Activated naive CD4-positive, alpha-beta T cell treated with anti-CD3 and anti-CD28 coated beads, Interleukin-2, amount 10 ng/mL, durations not matched to agents 7 days and 5 days (primary cell): ENCODE results near the gene DPY19L3.
"Not testable (repeated sequence)": the region's sequence is repeated elsewhere in the genome, so short reads cannot be mapped to it uniquely, and the experiment has no call there.

Source experiments
- CTCF ChIA-PET: fragments of 350-600 bp; sonication (Branson Sonifier 250); formaldehyde crosslinking; loops from one replicate; lab custom pipeline; 2021; ENCODE audit warnings: antibody characterized with exemption; lab: Charles Lee
- DNase-seq: peaks from one replicate; pipeline ENCODE4 v3.0.0-alpha.2; 2020
- H3K27ac Mint-ChIP-seq: one replicate; pipeline ENCODE4 v1.8.0; 2021; ENCODE audit warnings: mild to moderate bottlenecking, moderate library complexity, mixed read lengths
- H3K27me3 Mint-ChIP-seq: one replicate; pipeline ENCODE4 v1.8.0; 2021; ENCODE audit warnings: mild to moderate bottlenecking, mixed read lengths
- H3K36me3 Mint-ChIP-seq: one replicate; pipeline ENCODE4 v1.8.0; 2021; ENCODE audit warnings: mixed read lengths
- H3K4me1 Mint-ChIP-seq: one replicate; pipeline ENCODE4 v1.8.0; 2021; ENCODE audit warnings: mixed read lengths
- H3K4me3 Mint-ChIP-seq: one replicate; pipeline ENCODE4 v1.8.0; 2021; ENCODE audit warnings: mild to moderate bottlenecking, moderate library complexity, mixed read lengths
- H3K9me3 Mint-ChIP-seq: one replicate; pipeline ENCODE4 v1.8.0; 2021; ENCODE audit warnings: mixed read lengths

Gene DPY19L3

DNA sequence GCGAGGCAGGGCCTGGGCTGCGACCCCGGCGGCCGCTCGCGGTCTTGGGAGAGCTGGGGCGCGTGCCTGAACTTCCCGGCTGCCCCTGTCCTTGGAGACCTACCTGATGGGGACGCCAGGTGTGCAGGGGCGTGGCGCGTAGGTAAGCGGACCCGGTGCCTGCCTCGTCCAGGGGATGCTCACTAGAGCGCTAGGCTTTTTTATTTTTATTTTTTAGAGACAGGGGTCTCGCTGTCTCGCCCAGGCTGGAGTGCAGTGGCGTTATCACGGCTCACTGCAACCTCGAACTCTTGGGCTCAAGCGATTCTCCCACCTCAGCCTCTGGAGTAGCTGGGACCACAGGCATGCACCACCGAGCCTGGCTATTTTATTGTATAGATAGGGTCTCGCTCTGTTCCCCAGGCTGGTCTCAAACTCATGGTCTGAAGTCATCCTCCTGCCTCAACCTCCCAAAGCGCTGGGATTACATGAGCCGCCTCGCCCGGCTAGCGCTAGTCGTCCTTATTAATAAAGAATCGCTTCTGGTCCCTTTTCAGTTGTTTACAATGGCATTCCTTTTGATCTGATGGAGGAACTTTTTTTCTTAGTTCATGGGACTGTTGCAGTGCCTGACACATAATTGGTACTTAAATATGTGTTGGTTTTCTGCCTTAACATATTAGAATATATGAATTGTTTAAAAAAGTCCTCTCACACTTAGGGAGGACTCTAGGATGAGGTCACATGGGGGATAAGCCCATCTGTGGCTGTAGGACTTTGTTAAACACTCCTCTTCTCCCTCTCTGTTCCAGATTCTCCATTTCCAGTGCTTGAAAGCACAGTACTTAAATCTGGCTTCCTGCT lies 812 bp downstream of the DPY19L3 start:
- H3K27me3 Mint-ChIP-seq = no peaks in the 10 kb centered on the region
- DNase-seq = no peak
- H3K4me3 Mint-ChIP-seq = peak overlapping the region; percentile 83
- H3K9me3 Mint-ChIP-seq = no peaks in the 10 kb centered on the region
- H3K27ac Mint-ChIP-seq = peak overlapping the region; percentile 89
- CTCF ChIA-PET = interaction anchor here (1.1 kb wide), 1 partner anchor 58 kb away, joined by 3 read pairs; no protein-coding TSS in a partner anchor
- H3K4me1 Mint-ChIP-seq = peaks cover 32% of the 10 kb centered on the region
- H3K36me3 Mint-ChIP-seq = peaks cover 5% of the 10 kb centered on the region

DNA sequence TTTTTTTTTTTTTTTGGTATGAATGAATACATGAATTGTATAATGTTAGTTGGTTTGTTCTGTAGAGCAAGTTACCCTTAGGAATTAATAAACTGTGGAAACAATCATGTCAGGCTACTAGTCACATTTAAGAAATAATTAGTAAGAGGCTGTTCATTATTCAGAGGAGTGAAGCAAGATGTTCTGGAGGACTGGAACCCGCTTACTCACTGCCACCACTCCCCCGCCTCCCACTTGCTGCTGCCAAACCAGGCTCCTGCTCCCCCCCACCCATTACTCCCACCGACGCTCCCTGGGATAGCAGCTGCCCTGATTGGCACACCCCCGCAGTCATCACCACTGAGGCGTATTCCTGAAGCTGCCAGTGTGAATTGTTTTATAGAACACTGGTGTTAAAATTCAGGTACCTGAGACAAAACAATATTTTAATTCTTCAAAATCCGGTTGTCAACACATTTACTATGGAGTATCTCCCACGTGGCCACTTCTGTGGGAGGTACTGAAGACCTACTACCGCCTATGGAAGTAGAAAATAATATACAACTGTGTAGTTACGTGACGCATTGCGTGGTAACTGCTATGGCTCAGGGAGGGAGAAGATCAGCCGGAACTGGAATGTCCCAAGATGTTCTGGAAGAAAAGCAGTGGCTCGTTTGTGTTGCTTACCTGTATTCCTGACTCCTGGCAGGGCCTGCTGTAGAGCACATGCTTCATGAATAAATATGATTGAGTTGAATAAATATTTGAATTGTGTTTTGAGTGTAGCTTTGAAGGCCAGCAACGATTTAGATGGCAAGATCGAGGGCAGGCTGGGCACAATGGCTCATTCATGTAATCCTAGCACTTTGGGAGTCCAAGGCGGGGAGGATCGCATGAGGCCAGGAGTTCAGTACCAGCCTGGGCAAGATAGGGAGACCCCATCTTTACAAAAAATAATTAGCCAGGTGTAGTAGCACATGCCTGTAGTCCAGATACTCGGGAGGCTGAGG lies 1.7 kb downstream of the DPY19L3 start:
- DNase-seq = no peak
- CTCF ChIA-PET = interaction anchor here (0.6 kb wide), 1 partner anchor 1591 kb away, joined by 3 read pairs; no protein-coding TSS in a partner anchor
- Mint-ChIP-seq H3K4me1 (peaks cover 31% of the 10 kb centered on the region), H3K36me3 (peaks cover 5% of the 10 kb centered on the region), H3K9me3 (no peaks in the 10 kb centered on the region), H3K27ac (peak overlapping the region; percentile 89), H3K27me3 (no peaks in the 10 kb centered on the region), H3K4me3 (peak overlapping the region; percentile 83)

GRCh38 chr19:32415246-32415645 lies 9.7 kb downstream of the DPY19L3 start:
- Mint-ChIP-seq H3K36me3 (peaks cover 6% of the 10 kb centered on the region), H3K4me3 (no peak overlapping the region), H3K27me3 (no peaks in the 10 kb centered on the region), H3K4me1 (peaks cover 4% of the 10 kb centered on the region), H3K27ac (no peak overlapping the region), H3K9me3 (no peaks in the 10 kb centered on the region)
- CTCF ChIA-PET = no interaction called here
- DNase-seq = no peak

DNA sequence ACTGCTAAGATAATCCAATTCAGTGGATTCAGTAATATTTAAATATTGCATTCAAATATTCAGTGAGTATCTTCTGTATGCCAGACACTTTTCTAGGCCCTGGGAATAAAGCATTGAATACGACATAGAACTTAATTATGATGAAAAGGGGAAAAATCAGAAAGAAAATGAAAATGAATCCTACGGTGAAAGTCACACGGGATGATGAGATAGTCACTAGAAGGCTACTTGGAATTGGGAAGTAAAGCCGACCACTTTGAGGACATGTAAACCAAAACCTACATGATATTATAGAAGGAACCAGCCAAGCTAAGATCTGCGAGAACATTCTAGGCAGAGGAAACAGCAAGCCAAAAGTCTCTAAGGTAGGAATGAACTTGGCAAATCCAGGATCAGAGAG lies 10.1 kb downstream of the DPY19L3 start:
- CTCF ChIA-PET = no interaction called here
- DNase-seq = no peak
- Mint-ChIP-seq H3K36me3 (peaks cover 6% of the 10 kb centered on the region), H3K4me1 (peaks cover 4% of the 10 kb centered on the region), H3K9me3 (no peaks in the 10 kb centered on the region), H3K27ac (no peak overlapping the region), H3K27me3 (no peaks in the 10 kb centered on the region), H3K4me3 (no peak overlapping the region)

GRCh38 chr19:32416749-32417456 lies 11.3 kb downstream of the DPY19L3 start:
- Mint-ChIP-seq H3K36me3 (peaks cover 7% of the 10 kb centered on the region), H3K27ac (no peak overlapping the region), H3K4me1 (peaks cover 8% of the 10 kb centered on the region), H3K27me3 (no peaks in the 10 kb centered on the region), H3K4me3 (no peak overlapping the region), H3K9me3 (no peaks in the 10 kb centered on the region)
- no peak for DNase-seq
- CTCF ChIA-PET = no interaction called here

GRCh38 chr19:32418155-32418554 lies 12.6 kb downstream of the DPY19L3 start:
- Mint-ChIP-seq H3K4me3 (no peak overlapping the region), H3K27me3 (no peaks in the 10 kb centered on the region), H3K9me3 (no peaks in the 10 kb centered on the region), H3K27ac (no peak overlapping the region), H3K36me3 (peaks cover 9% of the 10 kb centered on the region), H3K4me1 (peaks cover 17% of the 10 kb centered on the region)
- CTCF ChIA-PET = no interaction called here
- DNase-seq = no peak

DNA sequence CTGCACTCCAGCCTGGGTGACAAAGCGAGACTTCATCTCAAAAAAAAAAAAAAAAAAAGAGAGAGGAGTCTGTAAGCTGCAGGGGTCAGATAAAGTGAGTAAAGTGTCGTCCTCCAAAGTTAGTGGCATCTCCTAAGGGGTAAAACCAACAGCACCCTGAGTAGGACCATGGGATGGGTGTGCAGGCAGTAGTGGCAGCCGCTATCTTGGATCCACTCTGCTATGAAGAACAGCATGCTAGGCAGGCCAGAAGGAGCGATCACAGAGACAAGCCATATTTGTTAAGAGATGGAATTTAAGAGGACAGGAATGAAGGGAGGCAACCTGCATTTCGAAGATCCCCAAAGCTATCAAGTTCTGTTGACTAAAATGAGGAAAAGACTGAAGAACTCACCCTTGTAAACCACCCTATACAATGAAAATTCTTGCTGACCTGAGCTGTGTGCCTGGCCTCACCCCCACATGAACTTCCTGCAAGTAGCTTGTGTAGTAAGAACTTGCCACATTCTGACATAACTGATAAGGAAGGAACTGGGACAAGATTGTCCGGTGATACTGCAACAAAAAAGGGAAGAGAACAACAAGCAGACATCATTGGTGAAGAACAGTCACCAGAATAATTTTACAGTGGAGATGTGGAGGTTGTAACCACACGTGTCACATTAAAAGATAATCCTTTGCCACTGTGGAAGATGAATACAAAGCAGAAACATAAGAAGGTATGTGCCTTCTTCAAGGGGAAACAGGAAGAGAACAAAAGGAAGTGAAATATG lies 16.2 kb downstream of the DPY19L3 start:
- H3K4me1 Mint-ChIP-seq = peaks cover 17% of the 10 kb centered on the region
- CTCF ChIA-PET = no interaction called here
- H3K4me3 Mint-ChIP-seq = no peak overlapping the region
- H3K36me3 Mint-ChIP-seq = peaks cover 9% of the 10 kb centered on the region
- DNase-seq = no peak
- H3K27ac Mint-ChIP-seq = peak overlapping the region; percentile 30
- H3K9me3 Mint-ChIP-seq = no peaks in the 10 kb centered on the region
- no peaks in the 10 kb centered on the region for H3K27me3 Mint-ChIP-seq

DNA sequence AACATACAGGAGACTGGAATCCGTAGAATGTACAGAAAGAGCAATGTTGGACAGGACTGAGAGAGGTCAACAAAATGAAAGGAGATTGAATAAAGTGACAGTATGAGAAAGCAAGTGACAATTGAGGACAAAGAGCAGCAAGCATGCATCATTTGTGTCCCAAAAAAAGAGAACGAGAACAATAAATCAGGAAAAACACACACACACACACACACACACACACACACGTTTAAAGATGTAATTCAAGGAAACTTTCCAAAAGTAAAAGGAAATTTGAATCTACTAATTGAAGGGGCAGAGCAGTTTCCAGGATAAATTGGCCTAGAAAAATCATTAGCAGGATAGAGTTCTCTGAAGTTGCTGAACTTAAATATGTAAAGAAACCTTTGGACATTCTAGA lies 16.9 kb downstream of the DPY19L3 start:
- CTCF ChIA-PET = no interaction called here
- DNase-seq = no peak
- Mint-ChIP-seq H3K4me3 (no peak overlapping the region), H3K4me1 (peaks cover 17% of the 10 kb centered on the region), H3K36me3 (peaks cover 9% of the 10 kb centered on the region), H3K27ac (no peak overlapping the region), H3K27me3 (no peaks in the 10 kb centered on the region), H3K9me3 (no peaks in the 10 kb centered on the region)

DNA sequence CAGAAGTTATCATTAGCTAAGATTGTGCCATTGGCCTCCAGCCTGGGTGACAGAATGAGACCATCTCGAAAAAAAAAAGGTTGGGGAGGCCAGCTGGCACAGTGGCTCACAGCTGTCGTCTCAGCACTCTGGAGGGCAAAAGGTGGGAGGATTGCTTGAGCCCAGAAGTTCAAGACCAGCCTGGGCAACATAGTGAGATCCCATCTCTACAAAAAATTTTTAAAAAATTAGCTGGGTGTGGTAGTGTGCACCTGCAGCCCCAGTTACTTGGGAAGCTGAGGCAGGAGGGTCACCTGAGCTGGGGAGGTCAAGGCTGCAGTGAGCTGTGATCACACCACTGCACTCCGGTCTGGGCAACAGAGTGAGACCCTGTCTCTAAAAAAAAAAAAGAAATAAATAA lies 18.4 kb downstream of the DPY19L3 start:
- H3K36me3 Mint-ChIP-seq, H3K27me3 Mint-ChIP-seq, H3K9me3 Mint-ChIP-seq, CTCF ChIA-PET, H3K4me3 Mint-ChIP-seq, DNase-seq, H3K27ac Mint-ChIP-seq: not testable (repeated sequence)
- H3K4me1 Mint-ChIP-seq = peaks cover 14% of the 10 kb centered on the region

- no peak overlapping the region for H3K27ac Mint-ChIP-seq
- H3K4me3 Mint-ChIP-seq = no peak overlapping the region
- CTCF ChIA-PET = no interaction called here
- no peak for DNase-seq
- no peaks in the 10 kb centered on the region for H3K27me3 Mint-ChIP-seq
- H3K4me1 Mint-ChIP-seq = peaks cover 3% of the 10 kb centered on the region
- peaks cover 2% of the 10 kb centered on the region for H3K36me3 Mint-ChIP-seq
- H3K9me3 Mint-ChIP-seq = no peaks in the 10 kb centered on the region
Observed at GRCh38 chr19:32427536-32427935, 22.0 kb downstream of the DPY19L3 start.

DNA sequence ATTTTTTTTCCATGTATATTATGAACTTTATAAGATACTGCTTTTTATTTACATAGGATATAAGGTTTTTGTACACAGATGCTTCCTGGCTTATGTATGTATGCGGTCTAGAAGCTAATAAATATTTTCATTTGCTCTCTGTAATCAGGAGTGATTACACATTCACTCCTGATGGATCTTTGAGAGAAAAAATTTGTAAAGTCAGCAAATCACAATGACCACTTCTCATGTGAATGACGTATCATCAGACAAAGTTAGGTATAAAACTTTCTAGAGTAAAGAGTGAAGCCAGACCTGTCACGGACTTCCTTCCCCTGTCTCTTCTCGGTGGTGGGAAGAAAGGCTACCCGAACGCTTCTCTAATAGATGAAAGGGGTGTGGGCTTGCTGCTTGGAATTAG lies 31.1 kb downstream of the DPY19L3 start:
- Mint-ChIP-seq H3K4me3 (no peak overlapping the region), H3K36me3 (no peaks in the 10 kb centered on the region)

DNA sequence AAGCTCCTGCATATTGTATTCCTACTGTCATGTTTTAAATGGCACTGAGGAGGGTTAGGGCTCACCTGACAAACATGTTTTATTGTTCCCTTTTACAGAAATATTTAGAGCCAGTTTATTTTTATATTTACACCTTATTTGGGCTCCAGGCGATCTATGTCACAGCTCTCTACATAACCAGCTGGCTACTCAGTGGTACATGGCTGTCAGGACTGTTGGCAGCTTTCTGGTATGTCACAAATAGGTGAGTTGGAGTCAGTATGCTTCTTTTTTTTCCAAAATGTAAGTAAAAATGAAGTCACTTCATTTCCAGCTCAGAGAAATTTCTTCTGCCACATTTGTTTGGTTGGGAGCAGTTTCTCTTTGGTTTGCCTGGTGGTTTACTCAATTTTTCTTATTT lies 31.5 kb downstream of the DPY19L3 start:
- CTCF ChIA-PET = no interaction called here
- Mint-ChIP-seq H3K9me3 (no peaks in the 10 kb centered on the region), H3K36me3 (no peaks in the 10 kb centered on the region), H3K4me1 (no peaks in the 10 kb centered on the region), H3K27me3 (no peaks in the 10 kb centered on the region), H3K27ac (no peak overlapping the region), H3K4me3 (no peak overlapping the region)
- no peak for DNase-seq

More for the DNA sequence above, 31.1 kb downstream of the DPY19L3 start:
- no peaks in the 10 kb centered on the region for H3K27me3 Mint-ChIP-seq
- no peak overlapping the region for H3K27ac Mint-ChIP-seq
- CTCF ChIA-PET = no interaction called here
- no peak for DNase-seq
- H3K4me1 Mint-ChIP-seq = no peaks in the 10 kb centered on the region
- H3K9me3 Mint-ChIP-seq = no peaks in the 10 kb centered on the region

- Mint-ChIP-seq H3K27me3 (no peaks in the 10 kb centered on the region), H3K9me3 (no peaks in the 10 kb centered on the region), H3K4me3 (no peak overlapping the region), H3K4me1 (no peaks in the 10 kb centered on the region), H3K27ac (no peak overlapping the region), H3K36me3 (no peaks in the 10 kb centered on the region)
- no peak for DNase-seq
- CTCF ChIA-PET = no interaction called here
Observed at GRCh38 chr19:32438751-32439150, 33.2 kb downstream of the DPY19L3 start.
